HepG2 (cell line): Measurements from ENCODE around the gene SEPHS1. TPM values are rescaled to one million over a fixed set of nuclear protein-coding genes. Genes with fewer than 3 reads are reported as not detected.
A peak's percentile ranks its signal among the peaks of the same experiment; 100 is the strongest.

Source experiments
- CREM ChIP-seq, 2 experiments: sonication (generic) in 1 of 2; formaldehyde crosslinking in 1 of 2; IDR thresholded peaks; 2 replicates each; pipeline versions ENCODE4 v1.4.0 to v1.6.1; 2016 to 2020; ENCODE audit warnings: antibody characterized with exemption in 1 of 2, mild to moderate bottlenecking in 1 of 2, missing genetic modification reagents in 1 of 2
- DNMT1 ChIP-seq: sonication (generic); formaldehyde crosslinking; IDR thresholded peaks from 2 replicates; pipeline ENCODE4 v1.5.1; 2020; ENCODE audit warnings: mild to moderate bottlenecking, missing genetic modification reagents
- FOXO1 ChIP-seq: sonication (generic); formaldehyde crosslinking; IDR thresholded peaks from 2 replicates; pipeline ENCODE4 v1.4.0; 2020; ENCODE audit warnings: missing genetic modification reagents
- GPN1 ChIP-seq: sonication (generic); formaldehyde crosslinking; IDR thresholded peaks from 2 replicates; pipeline ENCODE4 v1.5.1; 2020; ENCODE audit warnings: missing genetic modification reagents, borderline replicate concordance
- KAT8 ChIP-seq: IDR thresholded peaks from 2 replicates; pipeline ENCODE4 v1.6.1; 2016; ENCODE audit warnings: missing genetic modification reagents, missing compliant biosample characterization
- MTF1 ChIP-seq: sonication (generic); formaldehyde crosslinking; IDR thresholded peaks from 2 replicates; pipeline ENCODE4 v1.5.0; 2020; ENCODE audit warnings: missing genetic modification reagents
- SOX6 ChIP-seq, 2 experiments: fragments of 450-650 bp in 1 of 2; sonication (generic) in 1 of 2; formaldehyde crosslinking in 1 of 2; IDR thresholded peaks; 2 replicates each; pipeline versions ENCODE4 v1.4.0 to v1.6.1; 2017 to 2020; ENCODE audit warnings: antibody characterized with exemption in 1 of 2, mild to moderate bottlenecking in 1 of 2, missing genetic modification reagents in 1 of 2
- ZBTB38 ChIP-seq: sonication (generic); formaldehyde crosslinking; IDR thresholded peaks from 2 replicates; pipeline ENCODE4 v1.5.1; 2020; ENCODE audit warnings: mild to moderate bottlenecking, missing genetic modification reagents
- ZBTB44 ChIP-seq: sonication (generic); formaldehyde crosslinking; IDR thresholded peaks from 2 replicates; pipeline ENCODE4 v1.4.0; 2020; ENCODE audit warnings: missing genetic modification reagents
- ZMYM2 ChIP-seq: sonication (generic); formaldehyde crosslinking; IDR thresholded peaks from 2 replicates; pipeline ENCODE4 v1.8.0; 2022; ENCODE audit warnings: mild to moderate bottlenecking, missing genetic modification reagents
- ZNF251 ChIP-seq: sonication (generic); formaldehyde crosslinking; IDR thresholded peaks from 2 replicates; pipeline ENCODE4 v1.9.0; 2021; ENCODE audit warnings: mild to moderate bottlenecking, missing genetic modification reagents
- ZNF430 ChIP-seq: sonication (generic); formaldehyde crosslinking; IDR thresholded peaks from 2 replicates; pipeline ENCODE4 v1.9.0; 2021; ENCODE audit warnings: mild to moderate bottlenecking, missing genetic modification reagents
- ZNF446 ChIP-seq: sonication (generic); formaldehyde crosslinking; IDR thresholded peaks from 2 replicates; pipeline ENCODE4 v1.5.0; 2020; ENCODE audit warnings: mild to moderate bottlenecking, missing genetic modification reagents
- ZNF589 ChIP-seq: sonication (generic); formaldehyde crosslinking; conservative IDR thresholded peaks from 2 replicates; pipeline ENCODE4 v1.8.0; 2022; ENCODE audit warnings: mild to moderate bottlenecking, moderate library complexity, missing genetic modification reagents
- ZNF709 ChIP-seq: sonication (generic); formaldehyde crosslinking; IDR thresholded peaks from 2 replicates; pipeline ENCODE4 v1.5.0; 2020; ENCODE audit warnings: mild to moderate bottlenecking, missing genetic modification reagents
- ZNF746 ChIP-seq: sonication (generic); formaldehyde crosslinking; IDR thresholded peaks from 2 replicates; pipeline ENCODE4 v1.8.0; 2022; ENCODE audit warnings: mild to moderate bottlenecking, missing genetic modification reagents
- polyA plus RNA-seq, 8 experiments: library from polyadenylated mRNA; depleted of rRNA in 3 of 8; stranded (reverse) in 7 of 8; unstranded in 1 of 8; fragments of >200 nt; fragmentation: Illumina TruSeq in 4 of 8; extraction: Trizol in 4 of 8; gene quantifications; 2 replicates each; pipeline versions ENCODE4 v1.2.1 to v1.2.3, GENCODE V29; 2011 to 2016; ENCODE audit warnings: low read depth in 4 of 8, missing spikeins in 1 of 8, mixed read lengths in 1 of 8; ENCODE audit not compliant: insufficient read depth in 1 of 8
- total RNA-seq, 5 experiments: library from RNA; depleted of rRNA; stranded (reverse); fragments of >200 nt; fragmentation: Illumina TruSeq; extraction: Trizol; gene quantifications; 2 replicates each; pipeline ENCODE4 v1.2.3, GENCODE V29; 2016; ENCODE audit warnings: low read depth in 1 of 5
- TF ChIP-seq, protein P1 (sequence below): sonication (generic); formaldehyde crosslinking; IDR thresholded peaks from 2 replicates; pipeline ENCODE4 v1.4.0; 2020; ENCODE audit warnings: mild to moderate bottlenecking, missing genetic modification reagents
- TF ChIP-seq, protein P2 (sequence below): sonication (generic); formaldehyde crosslinking; IDR thresholded peaks from 2 replicates; pipeline ENCODE4 v1.5.0; 2020; ENCODE audit warnings: mild to moderate bottlenecking, missing genetic modification reagents, moderate library complexity
- TF ChIP-seq, protein P3 (sequence below): sonication (generic); formaldehyde crosslinking; IDR thresholded peaks from 2 replicates; pipeline ENCODE4 v1.8.1; 2023; ENCODE audit warnings: mild to moderate bottlenecking, moderate library complexity, missing genetic modification reagents

The SEPHS1 gene
- total and polyA plus RNA-seq, 2 of the 13 experiments (the other 11 are each of a cell fraction or from before 2014, with no cell fraction given) = 57.8 to 61.5 TPM

GRCh38 chr10:13291821-13292773 lies 56.0 kb downstream of the SEPHS1 start (continued):
- TF ChIP-seq, protein P1, sequence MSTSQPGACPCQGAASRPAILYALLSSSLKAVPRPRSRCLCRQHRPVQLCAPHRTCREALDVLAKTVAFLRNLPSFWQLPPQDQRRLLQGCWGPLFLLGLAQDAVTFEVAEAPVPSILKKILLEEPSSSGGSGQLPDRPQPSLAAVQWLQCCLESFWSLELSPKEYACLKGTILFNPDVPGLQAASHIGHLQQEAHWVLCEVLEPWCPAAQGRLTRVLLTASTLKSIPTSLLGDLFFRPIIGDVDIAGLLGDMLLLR (CRISPR knock-in tag) = no peak
- TF ChIP-seq GPN1 (CRISPR knock-in tag) (no peak), KAT8 (CRISPR knock-in tag) (peak; percentile 44; the same call in 1 of the 2 replicates), ZNF446 (no peak), SOX6 (IDR thresholded peaks at IDR 0.05) (no peak), SOX6 (CRISPR knock-in tag; IDR thresholded peaks at IDR 0.05) (peak; percentile 67; the same call in 1 of the 2 replicates), CREM (IDR thresholded peaks at IDR 0.05) (peak; percentile 59; the same call in 1 of the 2 replicates), CREM (CRISPR knock-in tag; IDR thresholded peaks at IDR 0.05) (no peak), ZBTB38 (peak; percentile 97), ZMYM2 (CRISPR knock-in tag) (no peak), ZNF746 (CRISPR knock-in tag) (no peak), MTF1 (no peak), ZNF251 (CRISPR knock-in tag) (no peak), ZBTB44 (CRISPR knock-in tag) (no peak), FOXO1 (CRISPR knock-in tag) (peak; percentile 56; the same call in 1 of the 2 replicates), DNMT1 (CRISPR knock-in tag) (no peak), ZNF589 (CRISPR knock-in tag) (no peak), ZNF430 (no peak), ZNF709 (CRISPR knock-in tag) (no peak)
- TF ChIP-seq, protein P2, sequence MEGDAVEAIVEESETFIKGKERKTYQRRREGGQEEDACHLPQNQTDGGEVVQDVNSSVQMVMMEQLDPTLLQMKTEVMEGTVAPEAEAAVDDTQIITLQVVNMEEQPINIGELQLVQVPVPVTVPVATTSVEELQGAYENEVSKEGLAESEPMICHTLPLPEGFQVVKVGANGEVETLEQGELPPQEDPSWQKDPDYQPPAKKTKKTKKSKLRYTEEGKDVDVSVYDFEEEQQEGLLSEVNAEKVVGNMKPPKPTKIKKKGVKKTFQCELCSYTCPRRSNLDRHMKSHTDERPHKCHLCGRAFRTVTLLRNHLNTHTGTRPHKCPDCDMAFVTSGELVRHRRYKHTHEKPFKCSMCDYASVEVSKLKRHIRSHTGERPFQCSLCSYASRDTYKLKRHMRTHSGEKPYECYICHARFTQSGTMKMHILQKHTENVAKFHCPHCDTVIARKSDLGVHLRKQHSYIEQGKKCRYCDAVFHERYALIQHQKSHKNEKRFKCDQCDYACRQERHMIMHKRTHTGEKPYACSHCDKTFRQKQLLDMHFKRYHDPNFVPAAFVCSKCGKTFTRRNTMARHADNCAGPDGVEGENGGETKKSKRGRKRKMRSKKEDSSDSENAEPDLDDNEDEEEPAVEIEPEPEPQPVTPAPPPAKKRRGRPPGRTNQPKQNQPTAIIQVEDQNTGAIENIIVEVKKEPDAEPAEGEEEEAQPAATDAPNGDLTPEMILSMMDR (CRISPR knock-in tag) = no peak
- TF ChIP-seq, protein P3, sequence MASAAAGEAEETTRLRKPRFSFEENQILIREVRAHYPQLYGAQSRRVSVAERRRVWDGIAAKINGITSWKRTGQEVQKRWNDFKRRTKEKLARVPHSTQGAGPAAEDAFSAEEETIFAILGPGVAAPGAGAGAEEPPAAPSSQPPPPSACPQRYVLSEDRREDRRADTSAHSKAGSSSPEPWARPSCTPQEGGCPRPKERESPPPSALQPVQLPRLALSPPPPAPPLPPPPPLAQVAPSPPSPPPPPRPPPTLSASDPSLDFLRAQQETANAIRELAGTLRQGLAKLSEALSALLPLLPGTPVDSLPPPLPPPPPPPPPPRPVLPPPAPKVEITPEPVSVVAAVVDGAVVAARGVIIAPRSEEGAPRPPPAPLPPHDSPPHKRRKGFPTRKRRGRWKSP (CRISPR knock-in tag) = peak; percentile 23; the same call in 1 of the 2 replicates
